CD4-positive, alpha-beta memory T cell (primary cell): Measurements from ENCODE around the gene EPM2A. TPM values are rescaled to one million over a fixed set of nuclear protein-coding genes. Genes with fewer than 3 reads are reported as not detected.

Experiments used
- CTCF ChIA-PET: fragments of 350-600 bp; sonication (Branson Sonifier 250); formaldehyde crosslinking; loops from one replicate; lab custom pipeline; 2021; ENCODE audit warnings: inconsistent platforms; ENCODE audit not compliant: partially characterized antibody; lab: Charles Lee
- POLR2A ChIA-PET: fragments of 350-600 bp; sonication (Branson Sonifier 250); formaldehyde crosslinking; loops from one replicate; lab custom pipeline; 2021; ENCODE audit not compliant: partially characterized antibody; lab: Charles Lee
- DNase-seq, 5 donors: peaks; one replicate each; pipeline versions ENCODE4 v3.0.0 to v3.0.0-alpha.2; 2020 to 2022; ENCODE audit warnings: mixed read lengths in 1 of 5
- H3K27ac ChIP-seq: one replicate; pipeline ENCODE4 v1.7.0; 2013; ENCODE audit warnings: low read depth, low read length
- H3K27me3 ChIP-seq: 2 replicates; pipeline ENCODE4 v1.7.0; 2013; ENCODE audit warnings: mild to moderate bottlenecking, low read length, moderate library complexity; ENCODE audit not compliant: insufficient read depth
- H3K36me3 ChIP-seq: 2 replicates; pipeline ENCODE4 v1.7.0; 2013; ENCODE audit warnings: mild to moderate bottlenecking, low read length, moderate library complexity; ENCODE audit not compliant: insufficient read depth
- H3K4me1 ChIP-seq: 2 replicates; pipeline ENCODE4 v1.7.0; 2013; ENCODE audit warnings: mild to moderate bottlenecking, low read length, moderate library complexity; ENCODE audit not compliant: insufficient read depth
- H3K4me3 ChIP-seq, 2 donors: one replicate each; pipeline ENCODE4 v1.7.0; 2013; ENCODE audit warnings: low read length in 2 of 2, mild to moderate bottlenecking in 1 of 2
- H3K9me3 ChIP-seq, 2 donors: one replicate each; pipeline ENCODE4 v1.7.0; 2013; ENCODE audit warnings: low read length in 2 of 2, control low read depth in 1 of 2; ENCODE audit not compliant: control insufficient read depth in 1 of 2
- H3K27ac Mint-ChIP-seq, 7 donors: one replicate each; pipeline ENCODE4 v1.8.0; 2020 to 2021; ENCODE audit warnings: mixed read lengths in 7 of 7, mild to moderate bottlenecking in 6 of 7, inconsistent platforms in 3 of 7, moderate library complexity in 3 of 7
- H3K27me3 Mint-ChIP-seq, 2 donors: one replicate each; pipeline ENCODE4 v1.8.0; 2020 to 2021; ENCODE audit warnings: mixed read lengths in 2 of 2
- H3K36me3 Mint-ChIP-seq, 2 donors: one replicate each; pipeline ENCODE4 v1.8.0; 2020 to 2021; ENCODE audit warnings: mixed read lengths in 2 of 2, inconsistent platforms in 1 of 2, mild to moderate bottlenecking in 1 of 2
- H3K4me1 Mint-ChIP-seq, 4 donors: one replicate each; pipeline ENCODE4 v1.8.0; 2020 to 2021; ENCODE audit warnings: mixed read lengths in 4 of 4, mild to moderate bottlenecking in 1 of 4
- H3K4me3 Mint-ChIP-seq, 8 donors: one replicate each; pipeline ENCODE4 v1.8.0; 2020 to 2021; ENCODE audit warnings: mixed read lengths in 8 of 8, mild to moderate bottlenecking in 7 of 8, moderate library complexity in 6 of 8, inconsistent platforms in 3 of 8
- H3K9me3 Mint-ChIP-seq, 8 donors: one replicate each; pipeline ENCODE4 v1.8.0; 2020 to 2021; ENCODE audit warnings: mixed read lengths in 8 of 8, mild to moderate bottlenecking in 5 of 8, inconsistent platforms in 3 of 8, moderate library complexity in 1 of 8
- intact Hi-C: fragments of 100-400 bp; cut with micrococcal nuclease; formaldehyde crosslinking; loops from one replicate; pipeline ENCODE4 v1.15.1; 2023
- polyA plus RNA-seq, 2 donors: library from polyadenylated mRNA; unstranded; fragments of 300-500 nt; fragmentation: Illumina TruSeq; gene quantifications; one replicate each; pipeline ENCODE4 v1.2.3, GENCODE V29; 2021
- total RNA-seq, 2 experiments: library from RNA; stranded (reverse); gene quantifications; one replicate each; pipeline ENCODE4 v1.2.3, GENCODE V29; 2021

EPM2A gene
- total and polyA plus RNA-seq, 4 experiments from 2014 or later: 2.6 to 15.1 (median 9.3) TPM

DNA sequence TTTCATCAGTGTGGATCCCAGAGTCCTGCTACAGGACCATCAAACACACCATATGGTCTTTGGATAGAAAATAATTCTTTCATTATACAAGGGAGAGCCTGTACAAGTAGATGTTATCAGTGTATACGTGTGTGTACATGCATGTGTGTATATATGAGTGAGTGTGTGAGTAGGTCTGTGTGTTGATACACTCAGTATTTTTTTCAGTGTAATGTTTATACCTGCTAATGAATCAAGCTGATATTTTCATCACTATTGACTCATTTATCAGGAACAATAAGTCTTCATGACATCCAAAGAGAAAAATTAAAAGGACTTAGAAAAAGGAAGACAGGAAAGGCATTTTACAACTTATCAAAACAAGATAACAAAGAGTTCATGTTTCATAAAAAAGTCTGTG is 66.5 kb downstream of the EPM2A start:
- Histone ChIP-seq H3K9me3 (no peaks in the 10 kb centered on the region), H3K27me3 (no peaks in the 10 kb centered on the region), H3K36me3 (no peaks in the 10 kb centered on the region), H3K4me3 (no peak overlapping the region), H3K4me1 (no peaks in the 10 kb centered on the region), H3K27ac (no peak overlapping the region)
- Mint-ChIP-seq H3K27ac (no peak overlapping the region), H3K36me3 (peaks cover 11 to 29% of the 10 kb centered on the region in 2 donors), H3K4me1 (no peaks in the 10 kb centered on the region), H3K27me3 (no peaks in the 10 kb centered on the region), H3K9me3 (peaks cover 0 to 3% (median 0%) of the 10 kb centered on the region in 8 donors), H3K4me3 (no peak overlapping the region)
- CTCF ChIA-PET: interaction anchor here (1.0 kb wide), 1 partner anchor 35 kb away, joined by 3 read pairs; no protein-coding TSS in a partner anchor
- DNase-seq: no peak
- intact Hi-C loops: no loop called here
- POLR2A ChIA-PET: no interaction called here

DNA sequence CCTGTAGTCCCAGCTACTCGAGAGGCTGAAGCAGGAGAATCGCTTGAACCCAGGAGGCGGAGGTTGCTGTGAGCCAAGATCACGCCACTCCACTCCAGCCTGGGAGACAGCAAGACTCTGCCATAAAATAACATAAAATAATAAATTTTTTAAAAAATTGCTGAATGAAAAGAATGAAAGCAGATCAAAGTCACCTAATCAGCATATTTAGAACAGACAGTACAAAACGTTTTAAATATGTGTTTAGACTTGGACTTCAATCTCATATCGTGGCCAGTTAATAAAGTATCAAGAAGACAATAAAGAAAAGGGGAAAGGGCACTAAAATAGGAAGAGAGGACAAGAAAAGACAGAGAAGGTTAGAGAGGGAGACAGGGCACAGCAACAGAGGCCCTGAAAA is 74.6 kb downstream of the EPM2A start:
- Mint-ChIP-seq H3K27me3 (no peaks in the 10 kb centered on the region), H3K4me1 (no peaks in the 10 kb centered on the region), H3K36me3 (peaks cover 4 to 12% of the 10 kb centered on the region in 2 donors), H3K9me3 (peaks cover 0 to 6% (median 2%) of the 10 kb centered on the region in 8 donors), H3K4me3 (no peak overlapping the region), H3K27ac (no peak overlapping the region)
- ChIA-PET CTCF (interaction anchor here (3.8 kb wide), 1 partner anchor 27 kb away, joined by 18 read pairs; no protein-coding TSS in a partner anchor), POLR2A (no interaction called here)
- Histone ChIP-seq H3K36me3 (no peaks in the 10 kb centered on the region), H3K27me3 (no peaks in the 10 kb centered on the region), H3K9me3 (no peaks in the 10 kb centered on the region), H3K27ac (no peak overlapping the region), H3K4me1 (no peaks in the 10 kb centered on the region), H3K4me3 (no peak overlapping the region)
- no peak for DNase-seq
- intact Hi-C loops: no loop called here

- H3K4me1 Mint-ChIP-seq: no peaks in the 10 kb centered on the region
- intact Hi-C loops: no loop called here
- no peak overlapping the region for H3K27ac ChIP-seq
- peaks cover 0 to 1% (median 0%) of the 10 kb centered on the region in 8 donors for H3K9me3 Mint-ChIP-seq
- H3K4me3 ChIP-seq: no peak overlapping the region
- POLR2A ChIA-PET: no interaction called here
- CTCF ChIA-PET: interaction anchor here (0.7 to 1.9 kb wide), 2 partner anchors 21 to 22 kb away, joined by 3 to 6 read pairs; no protein-coding TSS in a partner anchor
- no peak overlapping the region for H3K4me3 Mint-ChIP-seq
- H3K27me3 Mint-ChIP-seq: no peaks in the 10 kb centered on the region
- H3K36me3 Mint-ChIP-seq: peaks cover 0 to 13% of the 10 kb centered on the region in 2 donors
- no peak overlapping the region for H3K27ac Mint-ChIP-seq
- no peak for DNase-seq
- no peaks in the 10 kb centered on the region for H3K36me3 ChIP-seq
- no peaks in the 10 kb centered on the region for H3K4me1 ChIP-seq
- H3K9me3 ChIP-seq: no peaks in the 10 kb centered on the region
- H3K27me3 ChIP-seq: no peaks in the 10 kb centered on the region
These were observed 79.2 kb downstream of the EPM2A start for GRCh38 chr6:145656128-145656527.

- H3K36me3 ChIP-seq: no peaks in the 10 kb centered on the region
- Mint-ChIP-seq H3K9me3 (no peaks in the 10 kb centered on the region), H3K4me3 (no peak overlapping the region), H3K27ac (no peak overlapping the region), H3K27me3 (no peaks in the 10 kb centered on the region), H3K36me3 (peaks cover 0 to 13% of the 10 kb centered on the region in 2 donors), H3K4me1 (no peaks in the 10 kb centered on the region)
- intact Hi-C loops: no loop called here
- H3K4me3 ChIP-seq: no peak overlapping the region
- H3K4me1 ChIP-seq: no peaks in the 10 kb centered on the region
- H3K9me3 ChIP-seq: no peaks in the 10 kb centered on the region
- POLR2A ChIA-PET: no interaction called here
- no peak overlapping the region for H3K27ac ChIP-seq
- no peak for DNase-seq
- CTCF ChIA-PET: no interaction called here
- H3K27me3 ChIP-seq: no peaks in the 10 kb centered on the region
These were observed 82.7 kb downstream of the EPM2A start for GRCh38 chr6:145652572-145652971.

- Mint-ChIP-seq H3K36me3 (peaks cover 0 to 13% of the 10 kb centered on the region in 2 donors), H3K4me3 (no peak overlapping the region), H3K9me3 (no peaks in the 10 kb centered on the region), H3K27me3 (no peaks in the 10 kb centered on the region), H3K27ac (no peak overlapping the region), H3K4me1 (no peaks in the 10 kb centered on the region)
- intact Hi-C loops: no loop called here
- H3K4me1 ChIP-seq: no peaks in the 10 kb centered on the region
- H3K27me3 ChIP-seq: no peaks in the 10 kb centered on the region
- no peak for DNase-seq
- ChIA-PET CTCF (interaction anchor here (1.1 kb wide), 1 partner anchor 18 kb away, joined by 4 read pairs; no protein-coding TSS in a partner anchor), POLR2A (no interaction called here)
- no peak overlapping the region for H3K4me3 ChIP-seq
- no peaks in the 10 kb centered on the region for H3K9me3 ChIP-seq
- H3K36me3 ChIP-seq: no peaks in the 10 kb centered on the region
- no peak overlapping the region for H3K27ac ChIP-seq
These were observed 83.3 kb downstream of the EPM2A start for GRCh38 chr6:145651988-145652387.

DNA sequence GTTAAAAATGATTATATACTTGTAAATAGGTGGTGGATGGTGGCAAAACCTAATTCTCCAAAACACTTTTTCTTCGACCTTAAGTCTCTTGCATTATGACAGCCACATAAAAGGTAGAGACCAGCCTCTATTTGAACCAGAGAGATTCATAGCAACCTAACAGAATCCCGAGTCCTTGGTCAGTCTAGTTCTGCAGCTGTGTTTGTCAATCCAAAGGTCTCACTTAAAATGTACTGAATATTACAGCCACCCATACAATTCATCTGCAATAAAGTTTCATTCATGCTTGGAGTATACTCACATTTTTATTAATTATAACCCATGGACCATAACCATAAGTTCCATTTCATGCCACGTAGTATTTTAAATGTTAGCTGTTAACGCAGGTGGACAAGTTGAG is 87.2 kb downstream of the EPM2A start:
- no peak for DNase-seq
- Mint-ChIP-seq H3K27ac (no peak overlapping the region), H3K27me3 (no peaks in the 10 kb centered on the region), H3K4me1 (peaks cover 0 to 1% (median 0%) of the 10 kb centered on the region in 4 donors), H3K4me3 (no peak overlapping the region), H3K9me3 (no peaks in the 10 kb centered on the region), H3K36me3 (peaks cover 0 to 3% of the 10 kb centered on the region in 2 donors)
- Histone ChIP-seq H3K27me3 (no peaks in the 10 kb centered on the region), H3K4me3 (no peak overlapping the region), H3K36me3 (no peaks in the 10 kb centered on the region), H3K9me3 (no peaks in the 10 kb centered on the region), H3K4me1 (no peaks in the 10 kb centered on the region), H3K27ac (no peak overlapping the region)
- CTCF ChIA-PET: interaction anchor here (5.0 kb wide), 1 partner anchor 15 kb away, joined by 35 read pairs; no protein-coding TSS in a partner anchor
- intact Hi-C loops: no loop called here
- POLR2A ChIA-PET: no interaction called here

DNA sequence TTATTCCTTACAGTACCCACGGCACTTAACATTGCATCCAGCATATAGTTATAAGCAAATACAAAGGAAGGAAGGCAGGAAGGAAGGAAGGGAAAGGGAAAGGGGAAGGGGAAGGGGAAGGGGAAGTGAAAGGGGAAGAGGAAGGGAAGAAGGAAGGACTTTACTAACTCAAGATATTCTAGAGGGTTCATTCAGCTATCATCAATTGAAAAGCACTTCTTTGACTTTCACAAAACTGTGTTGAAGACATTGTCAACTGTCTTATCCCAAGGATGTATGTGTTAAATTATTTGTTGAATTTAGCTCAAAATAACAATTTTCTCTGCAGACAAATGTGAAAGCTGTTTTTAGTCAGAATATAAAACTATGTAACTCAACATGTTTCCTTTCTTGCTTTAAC is 87.7 kb downstream of the EPM2A start:
- Mint-ChIP-seq H3K9me3 (no peaks in the 10 kb centered on the region), H3K4me1 (peaks cover 0 to 1% (median 0%) of the 10 kb centered on the region in 4 donors), H3K27me3 (no peaks in the 10 kb centered on the region), H3K4me3 (no peak overlapping the region), H3K27ac (no peak overlapping the region), H3K36me3 (peaks cover 0 to 2% of the 10 kb centered on the region in 2 donors)
- POLR2A ChIA-PET: no interaction called here
- CTCF ChIA-PET: interaction anchor here (5.0 kb wide), 1 partner anchor 14 kb away, joined by 35 read pairs; no protein-coding TSS in a partner anchor
- no peak overlapping the region for H3K27ac ChIP-seq
- no peak overlapping the region for H3K4me3 ChIP-seq
- intact Hi-C loops: no loop called here
- no peaks in the 10 kb centered on the region for H3K4me1 ChIP-seq
- no peaks in the 10 kb centered on the region for H3K27me3 ChIP-seq
- no peaks in the 10 kb centered on the region for H3K9me3 ChIP-seq
- H3K36me3 ChIP-seq: no peaks in the 10 kb centered on the region
- DNase-seq: no peak
